Activated naive CD8-positive, alpha-beta T cell (primary cell): ENCODE results near the gene SPATS2.

Experiments
- H3K27ac Mint-ChIP-seq: one replicate; pipeline ENCODE4 v1.8.0; 2021; ENCODE audit warnings: mixed read lengths
- H3K27me3 Mint-ChIP-seq: one replicate; pipeline ENCODE4 v1.8.0; 2021; ENCODE audit warnings: mixed read lengths
- H3K36me3 Mint-ChIP-seq: one replicate; pipeline ENCODE4 v1.8.0; 2021; ENCODE audit warnings: mixed read lengths
- H3K4me1 Mint-ChIP-seq: one replicate; pipeline ENCODE4 v1.8.0; 2021; ENCODE audit warnings: low read depth, mixed read lengths
- H3K4me3 Mint-ChIP-seq: one replicate; pipeline ENCODE4 v1.8.0; 2021; ENCODE audit warnings: mild to moderate bottlenecking, mixed read lengths
- H3K9me3 Mint-ChIP-seq: one replicate; pipeline ENCODE4 v1.8.0; 2021; ENCODE audit warnings: low read depth, mixed read lengths

The SPATS2 gene

GRCh38 chr12:49439042-49439441, 71.8 kb downstream of the SPATS2 start:
- H3K27ac Mint-ChIP-seq, result no peak overlapping the region

DNA sequence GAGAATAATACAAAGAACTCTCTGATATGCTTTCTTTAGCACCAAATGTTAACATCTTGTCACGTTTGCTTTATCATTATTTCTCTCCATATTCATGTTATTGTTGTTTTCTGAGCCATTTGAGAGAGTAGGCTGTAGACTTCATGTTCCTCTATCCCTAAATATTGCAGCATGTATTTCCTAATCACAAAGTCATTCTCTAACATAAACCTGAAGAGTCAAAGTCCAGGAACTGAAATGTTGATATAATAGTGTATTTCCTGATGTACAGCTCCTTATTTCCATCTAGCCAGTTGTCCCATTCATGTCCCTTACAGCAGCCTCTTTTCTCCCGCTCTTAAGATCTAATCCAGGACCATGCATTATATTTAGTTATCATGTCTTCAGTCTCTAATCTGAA, 72.8 kb downstream of the SPATS2 start:
- Mint-ChIP-seq H3K9me3 (no peaks in the 10 kb centered on the region), H3K27me3 (no peaks in the 10 kb centered on the region), H3K36me3 (no peaks in the 10 kb centered on the region), H3K4me3 (no peak overlapping the region), H3K27ac (no peak overlapping the region), H3K4me1 (no peaks in the 10 kb centered on the region)

More at GRCh38 chr12:49439042-49439441, 71.8 kb downstream of the SPATS2 start:
- Mint-ChIP-seq H3K9me3 (no peaks in the 10 kb centered on the region), H3K36me3 (no peaks in the 10 kb centered on the region), H3K27me3 (no peaks in the 10 kb centered on the region), H3K4me1 (no peaks in the 10 kb centered on the region), H3K4me3 (no peak overlapping the region)

DNA sequence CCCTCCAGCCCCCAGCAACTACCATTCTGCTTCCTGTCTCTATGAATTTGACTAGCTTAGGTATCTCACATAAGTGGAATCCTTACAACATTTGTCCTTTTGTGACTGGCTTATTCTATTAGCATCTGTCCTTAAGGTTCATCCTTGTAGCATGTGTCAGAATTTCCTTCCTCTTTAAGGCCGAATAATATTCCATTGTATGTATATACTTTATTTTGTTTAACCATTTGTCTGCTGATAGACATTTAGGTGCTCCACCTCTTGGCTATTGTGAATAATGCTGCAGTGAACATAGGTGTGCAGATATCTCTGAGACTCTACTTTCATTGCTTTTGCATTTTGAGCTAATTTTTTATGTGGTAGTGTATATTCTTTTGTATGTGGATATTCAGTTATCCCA, 75.7 kb downstream of the SPATS2 start:
- no peak overlapping the region for H3K4me3 Mint-ChIP-seq
- no peak overlapping the region for H3K27ac Mint-ChIP-seq
- no peaks in the 10 kb centered on the region for H3K9me3 Mint-ChIP-seq
- H3K27me3 Mint-ChIP-seq, result no peaks in the 10 kb centered on the region
- H3K36me3 Mint-ChIP-seq, result peaks cover 2% of the 10 kb centered on the region
- H3K4me1 Mint-ChIP-seq, result no peaks in the 10 kb centered on the region

- Mint-ChIP-seq H3K4me3 (no peak overlapping the region), H3K9me3 (no peaks in the 10 kb centered on the region), H3K36me3 (peaks cover 4% of the 10 kb centered on the region), H3K4me1 (peaks cover 3% of the 10 kb centered on the region), H3K27ac (no peak overlapping the region), H3K27me3 (no peaks in the 10 kb centered on the region)
Observed at GRCh38 chr12:49446571-49446970, 79.3 kb downstream of the SPATS2 start.

GRCh38 chr12:49448858-49449257, 81.6 kb downstream of the SPATS2 start:
- Mint-ChIP-seq H3K27ac (no peak overlapping the region), H3K27me3 (no peaks in the 10 kb centered on the region), H3K4me1 (peaks cover 10% of the 10 kb centered on the region)

DNA sequence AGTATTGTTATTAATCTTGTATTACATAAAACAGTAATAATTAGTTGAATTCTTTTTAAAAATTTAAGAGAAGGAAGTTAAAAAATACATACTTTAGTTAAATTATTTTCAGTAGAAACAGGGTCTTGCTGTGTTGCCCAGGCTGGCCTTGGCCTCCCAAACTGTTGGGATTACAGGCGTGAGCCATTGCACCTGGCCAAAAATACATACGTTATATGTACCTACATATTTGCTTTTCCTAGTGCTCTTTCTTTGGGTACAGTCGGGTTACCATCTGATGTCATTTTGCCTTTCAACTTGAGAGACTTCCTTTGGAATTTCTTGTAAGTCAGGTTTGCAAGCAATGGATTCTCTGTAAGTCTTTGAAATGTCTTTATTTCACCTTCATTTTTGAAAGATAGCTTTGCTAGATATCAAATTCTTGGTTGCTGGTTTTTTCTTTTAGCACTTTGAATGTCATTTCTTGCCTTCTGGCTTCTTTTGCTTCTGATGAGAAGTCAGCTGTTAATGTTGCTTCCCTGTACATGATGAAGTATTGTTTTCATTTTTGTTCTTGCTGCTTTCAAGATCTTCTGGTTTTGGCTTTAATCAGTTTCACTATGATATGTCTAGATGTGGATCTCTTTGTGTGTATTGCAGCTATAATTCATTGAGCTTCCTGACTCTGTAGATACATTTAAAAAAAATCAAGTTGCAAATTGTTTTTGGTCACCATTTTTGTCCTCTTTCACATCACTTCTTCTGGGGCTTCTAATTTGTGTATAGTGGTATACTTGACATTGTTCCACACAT, 84.4 kb downstream of the SPATS2 start:
- Mint-ChIP-seq H3K36me3 (peaks cover 15% of the 10 kb centered on the region), H3K4me1 (peaks cover 10% of the 10 kb centered on the region), H3K27ac (peak overlapping the region; percentile 62), H3K4me3 (no peak overlapping the region), H3K27me3 (no peaks in the 10 kb centered on the region), H3K9me3 (no peaks in the 10 kb centered on the region)

More at GRCh38 chr12:49448858-49449257, 81.6 kb downstream of the SPATS2 start:
- H3K4me3 Mint-ChIP-seq, result no peak overlapping the region
- H3K9me3 Mint-ChIP-seq, result no peaks in the 10 kb centered on the region
- peaks cover 9% of the 10 kb centered on the region for H3K36me3 Mint-ChIP-seq

- Mint-ChIP-seq H3K9me3 (no peaks in the 10 kb centered on the region), H3K27me3 (no peaks in the 10 kb centered on the region), H3K4me1 (peaks cover 8% of the 10 kb centered on the region), H3K36me3 (peaks cover 13% of the 10 kb centered on the region), H3K27ac (no peak overlapping the region), H3K4me3 (no peak overlapping the region)
Observed at GRCh38 chr12:49455501-49455900, 88.2 kb downstream of the SPATS2 start.

DNA sequence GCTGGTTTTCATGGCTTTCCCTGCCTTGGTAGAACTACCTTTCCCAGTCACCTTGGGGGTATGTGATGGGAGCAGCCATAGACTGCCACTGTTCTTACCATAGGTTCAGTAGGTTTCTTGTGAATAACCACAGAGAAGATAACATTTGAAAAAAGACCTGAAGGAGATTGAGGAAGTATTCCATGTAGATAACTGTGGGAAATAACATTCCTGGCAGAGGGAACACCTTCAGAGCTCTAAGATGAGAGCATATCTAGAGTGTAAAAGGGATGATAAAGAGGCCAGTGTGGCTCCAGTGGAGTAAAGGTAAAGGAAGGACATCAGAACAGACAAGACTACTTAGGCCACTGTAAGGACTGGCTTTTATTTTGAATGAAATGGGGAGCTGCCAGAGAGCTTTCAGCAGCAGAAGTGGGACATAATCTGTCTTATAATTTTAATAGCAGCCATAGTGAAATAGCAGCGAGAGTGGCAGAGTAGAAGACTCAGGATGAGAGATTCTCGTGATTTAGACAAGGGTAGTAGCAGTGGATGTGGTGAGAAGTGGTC, 88.9 kb downstream of the SPATS2 start:
- Mint-ChIP-seq H3K9me3 (no peaks in the 10 kb centered on the region), H3K27ac (no peak overlapping the region), H3K4me1 (peaks cover 8% of the 10 kb centered on the region), H3K27me3 (no peaks in the 10 kb centered on the region), H3K36me3 (peaks cover 15% of the 10 kb centered on the region), H3K4me3 (no peak overlapping the region)

DNA sequence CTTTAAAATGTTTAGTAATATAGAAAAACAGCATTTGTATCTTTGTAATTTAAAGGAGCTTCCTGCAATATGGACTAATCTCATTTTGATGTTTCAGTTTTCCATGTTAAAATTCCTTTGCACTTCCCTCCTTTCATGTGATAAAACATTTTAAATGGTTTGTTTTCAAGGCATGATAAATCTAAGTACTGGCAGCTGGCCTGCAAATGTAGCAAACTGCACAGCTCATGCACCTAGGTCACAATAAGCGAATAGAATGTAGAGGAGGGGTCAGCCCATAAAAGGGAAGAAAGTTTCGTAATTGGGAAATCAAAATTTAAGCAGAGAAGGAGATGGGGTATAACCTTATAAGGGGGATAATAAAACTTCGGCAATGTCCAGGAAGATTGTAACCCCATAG, 91.6 kb downstream of the SPATS2 start:
- H3K4me3 Mint-ChIP-seq, result no peak overlapping the region
- no peak overlapping the region for H3K27ac Mint-ChIP-seq

GRCh38 chr12:49461221-49461620, 94.0 kb downstream of the SPATS2 start:
- Mint-ChIP-seq H3K9me3 (no peaks in the 10 kb centered on the region), H3K36me3 (peaks cover 4% of the 10 kb centered on the region), H3K27ac (no peak overlapping the region), H3K27me3 (no peaks in the 10 kb centered on the region), H3K4me1 (no peaks in the 10 kb centered on the region), H3K4me3 (no peak overlapping the region)

More for the DNA sequence above, 91.6 kb downstream of the SPATS2 start:
- H3K9me3 Mint-ChIP-seq, result no peaks in the 10 kb centered on the region
- peaks cover 12% of the 10 kb centered on the region for H3K36me3 Mint-ChIP-seq
- H3K27me3 Mint-ChIP-seq, result no peaks in the 10 kb centered on the region
- H3K4me1 Mint-ChIP-seq, result no peaks in the 10 kb centered on the region

GRCh38 chr12:49462083-49462744, 95.0 kb downstream of the SPATS2 start:
- no peak overlapping the region for H3K4me3 Mint-ChIP-seq
- no peak overlapping the region for H3K27ac Mint-ChIP-seq
- H3K9me3 Mint-ChIP-seq, result no peaks in the 10 kb centered on the region
- H3K36me3 Mint-ChIP-seq, result peaks cover 4% of the 10 kb centered on the region
- H3K27me3 Mint-ChIP-seq, result no peaks in the 10 kb centered on the region
- H3K4me1 Mint-ChIP-seq, result no peaks in the 10 kb centered on the region

- Mint-ChIP-seq H3K9me3 (no peaks in the 10 kb centered on the region), H3K4me3 (no peak overlapping the region), H3K27ac (no peak overlapping the region), H3K36me3 (peaks cover 6% of the 10 kb centered on the region), H3K27me3 (no peaks in the 10 kb centered on the region), H3K4me1 (no peaks in the 10 kb centered on the region)
Observed at GRCh38 chr12:49465132-49465531, 97.9 kb downstream of the SPATS2 start.

- Mint-ChIP-seq H3K9me3 (no peaks in the 10 kb centered on the region), H3K36me3 (peaks cover 3% of the 10 kb centered on the region), H3K4me3 (no peak overlapping the region), H3K4me1 (no peaks in the 10 kb centered on the region), H3K27me3 (no peaks in the 10 kb centered on the region), H3K27ac (no peak overlapping the region)
Observed at GRCh38 chr12:49470986-49471385, 103.7 kb downstream of the SPATS2 start.

DNA sequence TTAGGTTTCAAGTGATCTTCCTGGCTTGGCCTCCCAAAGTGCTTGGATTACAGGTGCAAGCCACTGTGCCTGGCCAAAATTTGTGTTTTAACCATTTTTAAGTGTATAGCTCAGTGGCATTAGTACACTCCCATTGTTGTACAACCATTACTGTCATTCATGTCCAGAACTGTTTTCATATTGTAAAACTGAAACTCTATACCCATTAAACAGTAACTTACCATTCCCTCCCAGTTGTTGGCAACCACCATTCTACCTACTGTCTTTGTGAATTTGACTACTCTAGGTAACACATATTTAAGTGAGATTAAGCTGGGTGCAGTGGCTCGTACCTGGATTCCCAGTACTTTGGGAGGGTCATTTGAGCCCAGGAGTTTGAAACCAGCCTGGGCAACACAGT, 104.3 kb downstream of the SPATS2 start:
- no peaks in the 10 kb centered on the region for H3K9me3 Mint-ChIP-seq
- H3K4me1 Mint-ChIP-seq, result peaks cover 1% of the 10 kb centered on the region
- peaks cover 3% of the 10 kb centered on the region for H3K36me3 Mint-ChIP-seq
- H3K4me3 Mint-ChIP-seq, result no peak overlapping the region
- H3K27ac Mint-ChIP-seq, result no peak overlapping the region
- H3K27me3 Mint-ChIP-seq, result no peaks in the 10 kb centered on the region

GRCh38 chr12:49476091-49476490, 108.8 kb downstream of the SPATS2 start:
- Mint-ChIP-seq H3K4me1 (peaks cover 16% of the 10 kb centered on the region), H3K9me3 (no peaks in the 10 kb centered on the region), H3K27ac (no peak overlapping the region), H3K36me3 (peaks cover 2% of the 10 kb centered on the region), H3K4me3 (no peak overlapping the region), H3K27me3 (no peaks in the 10 kb centered on the region)
